IMR-90 (cell line): ENCODE results near the gene ID3. TPM values are rescaled to one million over a fixed set of nuclear protein-coding genes. Genes with fewer than 3 reads are reported as not detected.

Experiments
- ATAC-seq: fragments of 200-7000 bp; cut with Tn5 transposase; 2 replicates; pipeline ENCODE4 v1.9.1; 2020; ENCODE audit warnings: low read depth, mild to moderate bottlenecking, moderate library complexity
- BruUV-seq: library from RNA; stranded (reverse); fragments of 400-500 nt; replicated peaks from 2 replicates; lab custom pipeline; 2021; lab: Mats Ljungman, UMichigan
- CTCF ChIA-PET: fragments of 300-600 bp; formaldehyde crosslinking; extraction: SDS; loops from one replicate; lab custom pipeline; 2021; ENCODE audit warnings: antibody characterized with exemption; lab: Yijun Ruan, JAX
- POLR2A ChIA-PET: fragments of 300-600 bp; sonication (Branson Sonifier 250); formaldehyde crosslinking; loops from one replicate; lab custom pipeline; 2022; ENCODE audit warnings: antibody characterized with exemption; ENCODE audit not compliant: unreplicated experiment; lab: Charles Lee
- DNase-seq: peaks from one replicate; pipeline ENCODE4 v3.0.0; 2013
- H2AFZ ChIP-seq: replicated peaks from 2 replicates; pipeline ENCODE3; 2013; ENCODE audit warnings: low read length, mild to moderate bottlenecking; ENCODE audit not compliant: poor library complexity
- H2AK5ac ChIP-seq: 2 replicates; pipeline ENCODE4 v1.6.1; 2013; ENCODE audit warnings: low read depth, low read length, inconsistent platforms
- H2AK9ac ChIP-seq: replicated peaks from 2 replicates; pipeline ENCODE3; 2013; ENCODE audit warnings: mild to moderate bottlenecking, low read depth, low read length, moderate library complexity; ENCODE audit not compliant: poor library complexity
- H2BK120ac ChIP-seq: 2 replicates; pipeline ENCODE4 v1.6.1; 2013; ENCODE audit warnings: low read depth, low read length, inconsistent platforms
- H2BK15ac ChIP-seq: 3 replicates; pipeline ENCODE4 v1.6.1; 2013; ENCODE audit warnings: low read depth, low read length, inconsistent platforms
- H2BK20ac ChIP-seq: 2 replicates; pipeline ENCODE4 v1.6.1; 2013; ENCODE audit warnings: low read depth, mild to moderate bottlenecking, inconsistent platforms, low read length, moderate library complexity
- H2BK5ac ChIP-seq: 2 replicates; pipeline ENCODE4 v1.6.1; 2013; ENCODE audit warnings: mild to moderate bottlenecking, low read depth, low read length, inconsistent platforms; ENCODE audit not compliant: poor library complexity, severe bottlenecking
- H3K14ac ChIP-seq: replicated peaks from 2 replicates; pipeline ENCODE4 v1.6.1; 2013; ENCODE audit warnings: low read depth, low read length, inconsistent platforms
- H3K18ac ChIP-seq: 2 replicates; pipeline ENCODE4 v1.6.1; 2013; ENCODE audit warnings: low read depth, low read length, control low read depth
- H3K23ac ChIP-seq: 2 replicates; pipeline ENCODE4 v1.6.1; 2013; ENCODE audit warnings: low read depth, low read length, inconsistent platforms
- H3K27ac ChIP-seq: 2 replicates; pipeline ENCODE4 v1.5.1; 2013; ENCODE audit warnings: mild to moderate bottlenecking, control low read depth, low read length; ENCODE audit not compliant: insufficient read depth
- H3K27me3 ChIP-seq: 2 replicates; pipeline ENCODE4 v1.6.1; 2013; ENCODE audit warnings: low read length; ENCODE audit not compliant: control insufficient read depth, insufficient read depth
- H3K36me3 ChIP-seq: 2 replicates; pipeline ENCODE4 v1.6.1; 2013; ENCODE audit warnings: low read length, mixed read lengths; ENCODE audit not compliant: control insufficient read depth, insufficient read depth
- H3K4ac ChIP-seq: 2 replicates; pipeline ENCODE4 v1.6.1; 2013; ENCODE audit warnings: low read depth, low read length, inconsistent platforms
- H3K4me1 ChIP-seq: 2 replicates; pipeline ENCODE4 v1.6.1; 2013; ENCODE audit warnings: low read length, mixed read lengths; ENCODE audit not compliant: control insufficient read depth, insufficient read depth
- H3K4me2 ChIP-seq: 2 replicates; pipeline ENCODE4 v1.6.1; 2013; ENCODE audit warnings: low read depth, mild to moderate bottlenecking, control low read depth, low read length, moderate library complexity
- H3K4me3 ChIP-seq: 2 replicates; pipeline ENCODE4 v1.5.1; 2013; ENCODE audit warnings: low read depth, mild to moderate bottlenecking, control low read depth, low read length, moderate library complexity; ENCODE audit not compliant: insufficient read depth
- H3K56ac ChIP-seq: 2 replicates; pipeline ENCODE4 v1.6.1; 2013; ENCODE audit warnings: low read length, inconsistent platforms; ENCODE audit not compliant: insufficient read depth; ENCODE audit errors: extremely low read depth
- H3K79me1 ChIP-seq, 2 experiments: 2 replicates each; pipeline ENCODE4 v1.6.1; 2013; ENCODE audit warnings: low read length in 2 of 2, inconsistent platforms in 1 of 2, low read depth in 1 of 2
- H3K9ac ChIP-seq: 2 replicates; pipeline ENCODE4 v1.6.1; 2013; ENCODE audit warnings: low read depth, low read length, control low read depth
- H3K9me1 ChIP-seq: 2 replicates; pipeline ENCODE4 v1.6.1; 2013; ENCODE audit warnings: low read length, inconsistent platforms; ENCODE audit not compliant: insufficient read depth
- H3K9me3 ChIP-seq: 2 replicates; pipeline ENCODE4 v1.6.1; 2013; ENCODE audit warnings: low read length; ENCODE audit not compliant: control insufficient read depth, insufficient read depth
- H4K20me1 ChIP-seq: 2 replicates; pipeline ENCODE4 v1.6.1; 2013; ENCODE audit warnings: low read length, inconsistent platforms; ENCODE audit not compliant: insufficient read depth
- H4K5ac ChIP-seq: 2 replicates; pipeline ENCODE4 v1.6.1; 2013; ENCODE audit warnings: mild to moderate bottlenecking, low read depth, low read length, control low read depth
- H4K8ac ChIP-seq, 2 experiments: 2 replicates each; pipeline ENCODE4 v1.6.1; 2013; ENCODE audit warnings: low read depth in 2 of 2, low read length in 2 of 2, control low read depth in 1 of 2, inconsistent platforms in 1 of 2
- H4K91ac ChIP-seq: 2 replicates; pipeline ENCODE4 v1.6.1; 2013; ENCODE audit warnings: low read depth, low read length, inconsistent platforms; ENCODE audit not compliant: insufficient read depth
- CEBPB ChIP-seq: IDR thresholded peaks from 2 replicates; pipeline ENCODE4 v1.6.1; 2012; ENCODE audit warnings: low read depth, low read length, improper control_type of control experiment
- CHD1 ChIP-seq: IDR thresholded peaks from 2 replicates; pipeline ENCODE4 v1.6.1; 2012; ENCODE audit warnings: low read depth, low read length, improper control_type of control experiment
- ELK1 ChIP-seq: fragments of 150-350 bp; IDR thresholded peaks from 2 replicates; pipeline ENCODE4 v1.6.1; 2016; ENCODE audit warnings: low read depth, mild to moderate bottlenecking, low read length, moderate library complexity, borderline replicate concordance
- FOS ChIP-seq: fragments of 150-350 bp; IDR thresholded peaks from 2 replicates; pipeline ENCODE4 v1.6.1; 2016; ENCODE audit warnings: low read depth, low read length
- POLR2A ChIP-seq: IDR thresholded peaks from 2 replicates; pipeline ENCODE4 v1.6.1; 2012; ENCODE audit warnings: mild to moderate bottlenecking, low read depth, low read length
- RAD21 ChIP-seq: IDR thresholded peaks from 2 replicates; pipeline ENCODE4 v1.6.1; 2012; ENCODE audit warnings: low read length, improper control_type of control experiment
- whole genome bisulfite sequencing, 2 experiments: methylation state at CpG; one replicate each; pipeline versions ENCODE4 v1.1.5 to v1.1.7; 2013; ENCODE audit warnings: missing lambda C conversion rate in 2 of 2; ENCODE audit not compliant: insufficient read length in 1 of 2; ENCODE audit errors: extremely low coverage in 2 of 2; 5-methylcytosine and 5-hydroxymethylcytosine counted together
- dilution Hi-C: fragments of 300-500 bp; cut with HindIII; formaldehyde crosslinking; loops from one replicate; pipeline ENCODE4 v1.14.3; 2018; ENCODE audit warnings: low sequenced_read_pairs; ENCODE audit not compliant: unreplicated experiment
- in situ Hi-C: fragments of 300-500 bp; cut with MboI; formaldehyde crosslinking; loops from 3 replicates; pipeline ENCODE4 v1.14.3; 2019; ENCODE audit warnings: low sequenced_read_pairs, inconsistent platforms, mixed read lengths
- intact Hi-C: fragments of 100-400 bp; cut with micrococcal nuclease; formaldehyde crosslinking; loops from 2 replicates; pipeline ENCODE4 v1.10.0; 2022
- polyA plus RNA-seq, 3 experiments: library from polyadenylated mRNA; depleted of rRNA; stranded (reverse); fragments of >200 nt; gene quantifications; 2 replicates each; pipeline ENCODE4 v1.2.3, GENCODE V29; 2012; ENCODE audit warnings: low replicate concordance in 1 of 3
- total RNA-seq: library from RNA; depleted of rRNA; stranded (reverse); fragments of >200 nt; gene quantifications from 2 replicates; pipeline ENCODE4 v1.2.3, GENCODE V29; 2012
- TF ChIP-seq, protein P1 (sequence below): conservative IDR thresholded peaks from 2 replicates; pipeline ENCODE4 v1.5.1; 2012; ENCODE audit warnings: mild to moderate bottlenecking, low read depth, low read length, improper control_type of control experiment

ID3 gene
- total and polyA plus RNA-seq, 2 of the 4 experiments (the other 2 are of a cell fraction) = 109 to 304 TPM

DNA sequence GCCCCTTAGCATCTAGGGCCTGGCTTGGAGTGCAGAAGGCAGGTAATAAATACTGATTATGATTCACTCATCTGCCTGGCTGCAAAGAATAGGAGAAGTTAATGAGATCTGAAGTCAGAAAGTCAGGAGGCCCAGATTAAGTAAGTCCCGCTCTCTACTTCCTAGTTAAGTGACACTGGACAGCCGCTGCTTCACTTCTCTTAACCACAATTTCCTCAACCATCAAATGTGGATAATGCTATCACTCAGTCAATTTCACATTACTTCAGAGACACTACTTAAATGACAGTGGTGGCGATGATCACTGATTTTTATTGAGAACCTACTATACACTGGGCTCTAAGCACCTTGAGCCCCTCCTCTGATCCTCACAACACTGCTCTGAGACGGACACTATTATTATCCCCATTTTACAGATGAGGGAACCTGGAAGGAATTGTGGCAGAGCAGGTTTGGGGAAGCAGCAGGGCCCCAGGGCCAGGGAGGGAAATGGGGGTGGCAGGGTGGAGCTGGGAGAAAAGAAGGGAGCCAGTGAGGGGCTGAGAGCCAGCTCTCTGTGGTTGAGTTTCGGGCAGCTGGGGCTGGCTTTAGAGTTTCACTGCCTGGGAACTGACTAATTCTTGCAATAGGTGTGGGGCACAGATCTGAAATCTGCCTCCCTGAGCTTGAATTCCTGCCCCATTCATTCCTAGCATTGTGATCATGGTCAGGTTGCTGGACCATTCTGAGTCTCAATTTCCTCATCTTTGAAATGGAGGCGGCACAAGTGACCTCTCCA lies 25.9 kb downstream of the ID3 start (continued):
- TF ChIP-seq FOS = no peak

- no CpG with 5 or more reads among the region's 5 CpGs for WGBS, 2 experiments
- Histone ChIP-seq H2BK5ac (no peak overlapping the region), H3K9ac (peak overlapping the region; percentile 8; the same call in 1 of the 2 replicates), H2AK5ac (no peak overlapping the region), H3K4me3 (peak overlapping the region; percentile 5), H3K9me3 (no peaks in the 10 kb centered on the region), H2BK120ac (peak overlapping the region; percentile 47; the same call in 1 of the 2 replicates), H3K79me1 (peaks cover 0 to 7% of the 10 kb centered on the region in 2 experiments; a peak in 1 of 4 replicates), H4K20me1 (no peaks in the 10 kb centered on the region), H3K27ac (no peak overlapping the region), H3K4me2 (peak overlapping the region; percentile 71), H2BK15ac (no peak overlapping the region), H4K5ac (peak overlapping the region; percentile 1), H4K91ac (peak overlapping the region; percentile 31; the same call in 1 of the 2 replicates), H3K4ac (0 out of 2 replicates have a peak overlapping the region, but pooled peaks have one; percentile 50), H3K36me3 (no peaks in the 10 kb centered on the region), H3K27me3 (no peaks in the 10 kb centered on the region), H3K4me1 (peaks cover 9% of the 10 kb centered on the region; the same call in 1 of the 2 replicates), H3K23ac (peak overlapping the region; percentile 51; the same call in 1 of the 2 replicates), H2AK9ac (no peak overlapping the region), H2BK20ac (no peak overlapping the region), H3K14ac (peak overlapping the region; percentile 17), H3K9me1 (0 out of 2 replicates have a peak, but pooled peaks cover 2% of the 10 kb centered on the region), H3K56ac (no peak overlapping the region), H3K18ac (no peak overlapping the region), H4K8ac (peak overlapping the region; percentile 38 to 81), H2AFZ (peak overlapping the region; percentile 94)
- dilution Hi-C loops (no loop called here), in situ Hi-C loops (loop anchor here (10.0 kb wide), 1 partner anchor 557 kb away; the partner anchor contains the start of gene LACTBL1), intact Hi-C loops (loop anchor here (5.0 to 10.0 kb wide), 2 partner anchors 189 to 347 kb away; partner anchors contain the start of gene HNRNPR)
- CTCF ChIA-PET = interaction anchor here (0.6 to 1.6 kb wide), 3 partner anchors 33 to 106 kb away, joined by 4 to 6 read pairs (median 5); no protein-coding TSS in a partner anchor
- POLR2A ChIA-PET = interaction anchor here (0.6 kb wide), 2 partner anchors 60 to 187 kb away, joined by 3 to 4 read pairs; no protein-coding TSS in a partner anchor
- no peak for DNase-seq
- BruUV-seq = no TSS peak
- ATAC-seq = no peak; the same call in 1 of the 2 replicates
- TF ChIP-seq POLR2A = no peak
- TF ChIP-seq, protein P1, sequence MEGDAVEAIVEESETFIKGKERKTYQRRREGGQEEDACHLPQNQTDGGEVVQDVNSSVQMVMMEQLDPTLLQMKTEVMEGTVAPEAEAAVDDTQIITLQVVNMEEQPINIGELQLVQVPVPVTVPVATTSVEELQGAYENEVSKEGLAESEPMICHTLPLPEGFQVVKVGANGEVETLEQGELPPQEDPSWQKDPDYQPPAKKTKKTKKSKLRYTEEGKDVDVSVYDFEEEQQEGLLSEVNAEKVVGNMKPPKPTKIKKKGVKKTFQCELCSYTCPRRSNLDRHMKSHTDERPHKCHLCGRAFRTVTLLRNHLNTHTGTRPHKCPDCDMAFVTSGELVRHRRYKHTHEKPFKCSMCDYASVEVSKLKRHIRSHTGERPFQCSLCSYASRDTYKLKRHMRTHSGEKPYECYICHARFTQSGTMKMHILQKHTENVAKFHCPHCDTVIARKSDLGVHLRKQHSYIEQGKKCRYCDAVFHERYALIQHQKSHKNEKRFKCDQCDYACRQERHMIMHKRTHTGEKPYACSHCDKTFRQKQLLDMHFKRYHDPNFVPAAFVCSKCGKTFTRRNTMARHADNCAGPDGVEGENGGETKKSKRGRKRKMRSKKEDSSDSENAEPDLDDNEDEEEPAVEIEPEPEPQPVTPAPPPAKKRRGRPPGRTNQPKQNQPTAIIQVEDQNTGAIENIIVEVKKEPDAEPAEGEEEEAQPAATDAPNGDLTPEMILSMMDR = no peak
- TF ChIP-seq ELK1 = no peak
- TF ChIP-seq CEBPB = no peak
- TF ChIP-seq CHD1 = no peak
- TF ChIP-seq RAD21 = no peak
These were observed 27.7 kb downstream of the ID3 start for GRCh38 chr1:23531562-23532094.
